Natural killer cell (primary cell): ENCODE results near the gene CLRN3. TPM values are rescaled to one million over a fixed set of nuclear protein-coding genes. Genes with fewer than 3 reads are reported as not detected.

ENCODE experiments used
- ATAC-seq, 3 donors: fragments of 150-1000 bp in 2 of 3; fragments of 200-7000 bp in 1 of 3; cut with Tn5 transposase; 1 replicate in 1 of 3; 2 replicates in 2 of 3; pipeline ENCODE4 v1.10.0; 2021; ENCODE audit warnings: mild to moderate bottlenecking in 2 of 3, moderate library complexity in 2 of 3
- DNase-seq, 2 donors: peaks; one replicate each; pipeline versions ENCODE4 v3.0.0 to v3.0.0-alpha.2; 2013 to 2021; ENCODE audit warnings: mixed read lengths in 1 of 2
- H3K27ac ChIP-seq: one replicate; pipeline ENCODE4 v1.5.1; 2013; ENCODE audit warnings: mild to moderate bottlenecking, low read length
- H3K27me3 ChIP-seq: one replicate; pipeline ENCODE4 v1.6.1; 2013; ENCODE audit warnings: low read length; ENCODE audit not compliant: control insufficient read depth, insufficient read depth
- H3K36me3 ChIP-seq: one replicate; pipeline ENCODE4 v1.6.1; 2013; ENCODE audit warnings: low read length; ENCODE audit not compliant: control insufficient read depth, insufficient read depth
- H3K4me1 ChIP-seq: one replicate; pipeline ENCODE4 v1.6.1; 2013; ENCODE audit warnings: low read length; ENCODE audit not compliant: control insufficient read depth, insufficient read depth
- H3K4me3 ChIP-seq: one replicate; pipeline ENCODE4 v1.5.1; 2013; ENCODE audit warnings: low read length
- H3K9me3 ChIP-seq: one replicate; pipeline ENCODE4 v1.6.1; 2013; ENCODE audit warnings: low read length; ENCODE audit not compliant: control insufficient read depth, insufficient read depth
- H3K27ac Mint-ChIP-seq, 2 donors: one replicate each; pipeline ENCODE4 v1.8.0; 2022; ENCODE audit warnings: mild to moderate bottlenecking in 2 of 2, mixed read lengths in 2 of 2, moderate library complexity in 1 of 2
- H3K27me3 Mint-ChIP-seq, 2 donors: one replicate each; pipeline ENCODE4 v1.8.0; 2022; ENCODE audit warnings: low read depth in 2 of 2, mixed read lengths in 2 of 2
- H3K36me3 Mint-ChIP-seq: one replicate; pipeline ENCODE4 v1.8.0; 2022; ENCODE audit warnings: mixed read lengths
- H3K4me1 Mint-ChIP-seq, 2 donors: one replicate each; pipeline ENCODE4 v1.8.0; 2022; ENCODE audit warnings: mixed read lengths in 2 of 2
- H3K4me3 Mint-ChIP-seq: one replicate; pipeline ENCODE4 v1.8.0; 2022; ENCODE audit warnings: mild to moderate bottlenecking, moderate library complexity, mixed read lengths
- H3K9me3 Mint-ChIP-seq, 2 donors: one replicate each; pipeline ENCODE4 v1.8.0; 2022; ENCODE audit warnings: mixed read lengths in 2 of 2
- CTCF ChIP-seq: fragments of 200-600 bp; IDR thresholded peaks from one replicate; pipeline ENCODE4 v1.8.0; 2022; ENCODE audit warnings: antibody characterized with exemption
- WGBS: methylation state at CpG from one replicate; pipeline ENCODE4 v1.1.7; 2013; ENCODE audit warnings: missing lambda C conversion rate; ENCODE audit not compliant: insufficient coverage; 5-methylcytosine and 5-hydroxymethylcytosine counted together
- intact Hi-C: fragments of 100-400 bp; cut with micrococcal nuclease; formaldehyde crosslinking; loops from one replicate; pipeline ENCODE4 v1.14.2; 2022
- total RNA-seq, 4 donors: library from RNA; stranded (reverse); fragments of 120-200 nt in 1 of 4; gene quantifications; one replicate each; pipeline versions ENCODE4 v1.2.3 to v1.2.4, GENCODE V29; 2013 to 2022

CLRN3 gene
- total RNA-seq, 3 donors from 2014 or later (not counting 1 experiment from before 2014, with no cell fraction given) = not detected

- Mint-ChIP-seq H3K4me1 (no peaks in the 10 kb centered on the region), H3K27ac (no peak overlapping the region), H3K9me3 (no peaks in the 10 kb centered on the region), H3K36me3 (no peaks in the 10 kb centered on the region), H3K4me3 (no peak overlapping the region), H3K27me3 (peaks cover 4 to 19% of the 10 kb centered on the region in 2 donors)
- TF ChIP-seq CTCF = no peak
- no peaks in the 10 kb centered on the region for H3K27me3 ChIP-seq
- no peaks in the 10 kb centered on the region for H3K36me3 ChIP-seq
- no peaks in the 10 kb centered on the region for H3K4me1 ChIP-seq
- intact Hi-C loops = no loop called here
- no peaks in the 10 kb centered on the region for H3K9me3 ChIP-seq
- no peak overlapping the region for H3K4me3 ChIP-seq
- H3K27ac ChIP-seq = no peak overlapping the region
- WGBS = 40% methylated on average over 4 of the region's 4 CpGs
- DNase-seq = no peak
- no peak for ATAC-seq
Observed at GRCh38 chr10:127889605-127890195, 3.0 kb downstream of the CLRN3 start.

DNA sequence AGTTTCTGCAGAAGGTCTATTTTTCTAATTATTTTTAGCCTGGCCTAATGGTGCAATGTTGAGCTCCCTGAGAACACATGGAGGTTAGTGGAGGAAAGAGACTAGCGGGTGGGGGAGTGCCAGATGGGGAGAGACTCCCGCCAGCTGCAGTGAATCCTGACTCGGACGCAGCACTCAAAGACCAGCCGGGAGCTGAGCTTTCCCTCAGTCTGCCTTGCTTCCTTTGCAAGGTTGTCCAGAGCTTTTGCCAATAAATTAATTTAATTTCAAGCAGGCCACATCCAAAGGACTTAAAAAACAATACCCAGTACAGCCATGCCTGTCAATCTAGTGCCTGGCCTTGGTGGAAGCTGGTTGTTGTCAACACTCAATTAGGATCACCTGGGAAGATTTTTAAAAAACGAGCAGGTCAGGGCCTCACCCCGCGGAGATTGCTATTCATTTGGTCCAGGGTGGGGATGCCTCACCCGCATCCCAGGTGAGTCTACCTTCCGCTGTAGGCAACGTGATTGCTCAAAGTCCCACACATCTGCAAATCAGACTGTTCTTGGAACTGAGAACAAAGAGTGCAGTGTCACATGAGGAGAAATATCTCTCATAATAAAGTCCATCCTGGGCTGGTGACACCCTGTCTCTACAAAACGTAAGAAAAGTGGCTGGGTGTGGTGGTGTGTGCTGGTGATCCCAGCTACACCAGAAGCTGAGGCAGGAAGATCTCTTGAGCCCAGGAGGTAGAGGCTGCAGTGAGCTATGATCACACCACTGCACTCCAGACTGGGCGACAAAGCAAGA is 4.0 kb downstream of the CLRN3 start:
- TF ChIP-seq CTCF = no peak
- H3K27ac Mint-ChIP-seq = no peak overlapping the region
- intact Hi-C loops = no loop called here

GRCh38 chr10:127887541-127888415 is 5.0 kb downstream of the CLRN3 start:
- Histone ChIP-seq H3K9me3 (no peaks in the 10 kb centered on the region), H3K4me1 (no peaks in the 10 kb centered on the region), H3K27me3 (no peaks in the 10 kb centered on the region), H3K36me3 (no peaks in the 10 kb centered on the region), H3K4me3 (no peak overlapping the region), H3K27ac (no peak overlapping the region)
- TF ChIP-seq CTCF = no peak
- WGBS = 88% methylated on average over 16 of the region's 16 CpGs
- Mint-ChIP-seq H3K36me3 (no peaks in the 10 kb centered on the region), H3K27ac (no peak overlapping the region), H3K9me3 (no peaks in the 10 kb centered on the region), H3K4me1 (no peaks in the 10 kb centered on the region), H3K27me3 (peaks cover 2 to 13% of the 10 kb centered on the region in 2 donors), H3K4me3 (no peak overlapping the region)
- no peak for ATAC-seq
- DNase-seq = no peak
- intact Hi-C loops = no loop called here

More for the DNA sequence above, 4.0 kb downstream of the CLRN3 start:
- Histone ChIP-seq H3K9me3 (no peaks in the 10 kb centered on the region), H3K27me3 (no peaks in the 10 kb centered on the region), H3K36me3 (no peaks in the 10 kb centered on the region), H3K4me3 (no peak overlapping the region), H3K4me1 (no peaks in the 10 kb centered on the region), H3K27ac (no peak overlapping the region)
- no peaks in the 10 kb centered on the region for H3K36me3 Mint-ChIP-seq
- ATAC-seq = no peak
- peaks cover 2 to 19% of the 10 kb centered on the region in 2 donors for H3K27me3 Mint-ChIP-seq
- no peak for DNase-seq
- H3K4me1 Mint-ChIP-seq = no peaks in the 10 kb centered on the region
- WGBS = 93% methylated on average over 13 of the region's 13 CpGs
- no peak overlapping the region for H3K4me3 Mint-ChIP-seq
- H3K9me3 Mint-ChIP-seq = no peaks in the 10 kb centered on the region
